Measurements from ENCODE around the gene PDE2A.

PDE2A gene

DNA sequence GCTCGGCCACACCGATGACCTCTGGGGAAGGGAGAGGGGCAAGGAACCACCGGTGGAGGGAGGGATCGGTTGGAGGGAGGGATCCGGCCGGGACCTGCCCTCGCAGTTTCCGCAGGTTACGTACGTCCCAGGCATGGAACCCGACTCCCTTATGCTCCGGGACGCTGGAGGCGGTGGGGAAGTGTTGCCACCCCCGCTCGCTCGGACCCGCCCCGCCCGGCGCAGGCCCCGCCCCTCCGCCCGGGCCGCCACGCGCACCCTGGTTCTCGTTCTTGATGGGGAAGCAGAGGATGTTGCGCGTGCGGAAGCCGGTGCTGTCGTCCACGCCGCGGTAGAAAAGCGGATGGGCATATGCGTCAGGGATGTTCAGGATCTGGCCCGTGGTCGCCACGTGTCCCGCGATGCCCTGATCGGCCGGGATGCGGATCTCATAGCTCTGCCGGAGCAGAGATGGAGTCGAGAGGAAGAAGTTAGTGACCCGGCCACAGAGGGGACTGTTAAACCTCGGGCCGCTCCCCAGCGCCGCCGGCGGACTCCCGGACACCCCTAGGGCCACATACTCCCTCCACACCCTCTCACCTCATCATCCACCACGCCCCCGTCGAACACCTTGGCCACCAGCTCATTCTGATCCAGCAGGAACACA is 89.8 kb downstream of the PDE2A start:
- Histone ChIP-seq H3K9me3 (ENCODE audit: low read depth, low read length) (no peaks in the 10 kb centered on the region), H3K9ac (ENCODE audit: insufficient read length) (no peak overlapping the region), H3K36me3 (ENCODE audit: insufficient read depth, low read length) (no peaks in the 10 kb centered on the region), H3K27ac (no peak overlapping the region), H3K4me3 (no peak overlapping the region)
- no peak for DNase-seq (ENCODE audit: low read depth, low spot score)
- TF ChIP-seq POLR2AphosphoS5 (IDR thresholded peaks at IDR 0.05; ENCODE audit: borderline replicate concordance, low read depth, low read length): no peak
- no peak for TF ChIP-seq EZH2 (IDR thresholded peaks at IDR 0.05)
- no peak for TF ChIP-seq FOXP2 (optimal IDR thresholded peaks at IDR 0.05; ENCODE audit: control extremely low read depth, extremely low read length, insufficient read depth)

DNA sequence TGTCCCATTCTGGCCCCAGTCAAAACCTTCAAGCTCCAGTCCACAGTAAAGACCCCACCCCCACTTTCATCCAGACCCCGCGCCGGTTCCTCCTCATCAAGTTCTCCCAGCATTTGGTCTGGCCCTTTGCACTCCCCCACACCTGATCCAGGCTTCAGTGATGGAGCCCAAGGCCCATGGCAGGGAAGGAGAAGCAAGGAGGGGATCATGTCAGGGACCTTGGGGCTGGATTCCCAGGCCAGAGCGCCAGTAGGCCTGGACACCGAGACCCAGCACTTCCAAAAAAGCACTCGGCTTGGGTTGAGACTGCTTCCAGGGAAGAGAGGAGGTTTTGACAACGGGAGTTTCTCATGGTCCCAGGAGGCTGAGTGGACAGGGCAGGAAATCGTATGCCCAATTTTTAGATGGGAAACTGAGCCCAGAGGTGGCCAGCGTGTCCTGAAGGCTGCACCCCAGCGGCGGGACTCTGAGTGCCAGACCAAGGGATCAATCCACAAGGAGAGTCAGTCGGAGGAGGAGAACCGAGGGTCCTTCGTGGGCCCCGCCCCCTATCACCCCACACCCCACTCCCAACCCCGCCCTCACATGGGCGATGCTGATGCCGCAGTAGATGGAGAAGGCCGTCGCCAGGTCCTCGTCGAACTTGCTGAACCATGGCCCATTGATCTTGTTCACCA is 90.5 kb downstream of the PDE2A start:
- H3K9ac ChIP-seq (ENCODE audit: insufficient read length): no peak overlapping the region
- no peaks in the 10 kb centered on the region for H3K36me3 ChIP-seq (ENCODE audit: insufficient read depth, low read length)
- no peak for DNase-seq (ENCODE audit: low read depth, low spot score)
- no peak overlapping the region for H3K4me3 ChIP-seq
- no peak for TF ChIP-seq FOXP2 (optimal IDR thresholded peaks at IDR 0.05; ENCODE audit: control extremely low read depth, extremely low read length, insufficient read depth)
- TF ChIP-seq POLR2AphosphoS5 (IDR thresholded peaks at IDR 0.05; ENCODE audit: borderline replicate concordance, low read depth, low read length): no peak
- no peak for TF ChIP-seq EZH2 (IDR thresholded peaks at IDR 0.05)
- H3K27ac ChIP-seq: no peak overlapping the region
- H3K9me3 ChIP-seq (ENCODE audit: low read depth, low read length): no peaks in the 10 kb centered on the region

DNA sequence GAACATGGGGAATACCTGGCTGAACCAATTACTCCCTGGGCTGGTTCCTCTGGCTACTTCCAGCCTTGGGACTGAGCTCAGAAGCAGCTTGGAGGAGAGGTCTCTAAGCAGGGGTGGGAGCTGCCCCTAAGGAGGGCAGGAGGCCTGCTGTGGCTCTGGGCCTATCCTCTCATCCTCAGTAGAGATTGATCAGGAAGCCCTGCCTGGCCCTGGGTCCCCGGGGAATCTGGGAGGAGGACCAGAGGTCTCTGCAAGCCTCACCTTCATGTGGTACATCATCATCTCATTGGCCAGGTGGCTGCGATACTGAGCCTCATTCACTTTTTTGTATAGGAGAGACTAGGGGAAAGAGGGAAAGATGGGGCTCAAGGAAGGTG is 91.1 kb downstream of the PDE2A start:
- Histone ChIP-seq H3K4me3 (no peak overlapping the region), H3K9me3 (ENCODE audit: low read depth, low read length) (no peaks in the 10 kb centered on the region), H3K9ac (ENCODE audit: insufficient read length) (no peak overlapping the region), H3K27ac (no peak overlapping the region), H3K36me3 (ENCODE audit: insufficient read depth, low read length) (no peaks in the 10 kb centered on the region)
- TF ChIP-seq POLR2AphosphoS5 (IDR thresholded peaks at IDR 0.05; ENCODE audit: borderline replicate concordance, low read depth, low read length): no peak
- TF ChIP-seq EZH2 (IDR thresholded peaks at IDR 0.05): no peak
- no peak for TF ChIP-seq FOXP2 (optimal IDR thresholded peaks at IDR 0.05; ENCODE audit: control extremely low read depth, extremely low read length, insufficient read depth)
- no peak for DNase-seq (ENCODE audit: low read depth, low spot score)

DNA sequence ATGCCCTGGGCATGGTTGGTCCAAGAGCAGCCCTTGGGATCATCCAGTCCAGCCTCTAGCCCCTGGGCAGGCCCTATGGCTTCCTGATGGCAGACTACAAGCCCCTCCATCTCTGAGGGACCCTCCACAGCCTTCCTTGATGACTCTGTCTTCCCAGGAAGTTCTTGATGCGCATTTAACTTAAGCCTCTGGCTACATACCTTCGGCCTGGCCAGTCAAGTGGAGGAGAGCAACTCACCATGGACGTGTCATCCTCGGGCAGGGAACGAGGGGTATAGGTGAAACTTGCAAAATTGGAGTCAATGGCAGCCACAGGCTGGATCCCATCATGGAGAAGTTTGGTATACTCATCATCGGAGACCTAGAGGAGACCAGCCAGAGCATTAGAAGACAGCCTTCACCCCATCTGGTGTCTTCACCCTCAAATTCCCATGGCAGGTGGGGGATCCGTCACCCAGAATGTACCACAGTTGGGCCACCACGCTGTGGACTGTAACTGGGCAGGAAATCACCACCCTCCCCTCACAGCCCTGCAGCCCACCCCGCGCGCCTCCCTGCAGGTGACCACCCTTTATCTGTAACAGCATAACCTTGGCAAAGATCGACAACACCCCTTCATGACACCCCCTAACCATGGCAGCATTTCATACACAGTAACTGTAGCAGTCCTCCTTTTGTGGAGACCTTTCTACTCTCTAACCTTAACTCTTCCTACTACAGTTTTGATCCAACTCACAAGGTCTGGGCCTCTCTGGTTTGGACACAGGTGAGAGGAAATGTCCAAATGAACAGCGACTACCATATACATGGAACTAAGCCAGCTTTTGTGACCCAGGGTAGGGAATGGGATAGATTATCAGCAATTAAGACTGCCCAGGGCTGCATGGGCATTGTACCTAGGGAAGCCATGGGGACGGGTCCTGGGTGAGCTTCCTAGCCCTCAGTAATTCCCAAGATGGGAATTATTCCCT is 91.7 kb downstream of the PDE2A start:
- no peaks in the 10 kb centered on the region for H3K9me3 ChIP-seq (ENCODE audit: low read depth, low read length)
- H3K27ac ChIP-seq: no peak overlapping the region
- DNase-seq (ENCODE audit: low read depth, low spot score): no peak
- no peaks in the 10 kb centered on the region for H3K36me3 ChIP-seq (ENCODE audit: insufficient read depth, low read length)
- no peak overlapping the region for H3K9ac ChIP-seq (ENCODE audit: insufficient read length)
- TF ChIP-seq EZH2 (IDR thresholded peaks at IDR 0.05) (no peak), POLR2AphosphoS5 (IDR thresholded peaks at IDR 0.05; ENCODE audit: borderline replicate concordance, low read depth, low read length) (no peak), FOXP2 (optimal IDR thresholded peaks at IDR 0.05; ENCODE audit: control extremely low read depth, extremely low read length, insufficient read depth) (no peak)
- no peak overlapping the region for H3K4me3 ChIP-seq

DNA sequence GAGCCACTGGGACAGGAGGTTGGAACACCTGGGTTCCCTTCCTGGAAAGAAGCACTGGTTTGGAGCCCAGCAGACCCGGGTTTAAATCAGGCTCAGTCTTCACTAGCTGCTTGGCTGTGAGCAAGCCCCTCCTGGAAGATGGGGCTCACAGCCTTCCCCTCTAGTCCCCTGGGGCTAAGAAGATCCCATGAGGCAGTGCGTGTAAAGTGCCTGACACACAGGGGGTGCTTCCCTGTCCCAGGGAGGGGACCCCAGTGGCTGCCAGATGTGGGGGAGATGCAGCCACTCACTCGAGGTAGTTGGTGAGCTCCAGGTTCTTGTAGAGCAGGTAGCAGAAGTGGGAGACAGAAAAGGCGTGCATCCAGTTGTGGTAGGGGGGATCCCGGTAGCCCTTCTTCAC is 93.2 kb downstream of the PDE2A start:
- DNase-seq (ENCODE audit: low read depth, low spot score): no peak
- Histone ChIP-seq H3K9ac (ENCODE audit: insufficient read length) (no peak overlapping the region), H3K9me3 (ENCODE audit: low read depth, low read length) (no peaks in the 10 kb centered on the region), H3K4me3 (no peak overlapping the region), H3K36me3 (ENCODE audit: insufficient read depth, low read length) (no peaks in the 10 kb centered on the region), H3K27ac (no peak overlapping the region)
- no peak for TF ChIP-seq EZH2 (IDR thresholded peaks at IDR 0.05)

GRCh38 chr11:72580642-72580950 is 93.6 kb downstream of the PDE2A start:
- no peaks in the 10 kb centered on the region for H3K36me3 ChIP-seq (ENCODE audit: insufficient read depth, low read length)
- TF ChIP-seq POLR2AphosphoS5 (IDR thresholded peaks at IDR 0.05; ENCODE audit: borderline replicate concordance, low read depth, low read length): no peak
- TF ChIP-seq FOXP2 (optimal IDR thresholded peaks at IDR 0.05; ENCODE audit: control extremely low read depth, extremely low read length, insufficient read depth): no peak
- no peak for TF ChIP-seq EZH2 (IDR thresholded peaks at IDR 0.05)
- H3K4me3 ChIP-seq: no peak overlapping the region

DNA sequence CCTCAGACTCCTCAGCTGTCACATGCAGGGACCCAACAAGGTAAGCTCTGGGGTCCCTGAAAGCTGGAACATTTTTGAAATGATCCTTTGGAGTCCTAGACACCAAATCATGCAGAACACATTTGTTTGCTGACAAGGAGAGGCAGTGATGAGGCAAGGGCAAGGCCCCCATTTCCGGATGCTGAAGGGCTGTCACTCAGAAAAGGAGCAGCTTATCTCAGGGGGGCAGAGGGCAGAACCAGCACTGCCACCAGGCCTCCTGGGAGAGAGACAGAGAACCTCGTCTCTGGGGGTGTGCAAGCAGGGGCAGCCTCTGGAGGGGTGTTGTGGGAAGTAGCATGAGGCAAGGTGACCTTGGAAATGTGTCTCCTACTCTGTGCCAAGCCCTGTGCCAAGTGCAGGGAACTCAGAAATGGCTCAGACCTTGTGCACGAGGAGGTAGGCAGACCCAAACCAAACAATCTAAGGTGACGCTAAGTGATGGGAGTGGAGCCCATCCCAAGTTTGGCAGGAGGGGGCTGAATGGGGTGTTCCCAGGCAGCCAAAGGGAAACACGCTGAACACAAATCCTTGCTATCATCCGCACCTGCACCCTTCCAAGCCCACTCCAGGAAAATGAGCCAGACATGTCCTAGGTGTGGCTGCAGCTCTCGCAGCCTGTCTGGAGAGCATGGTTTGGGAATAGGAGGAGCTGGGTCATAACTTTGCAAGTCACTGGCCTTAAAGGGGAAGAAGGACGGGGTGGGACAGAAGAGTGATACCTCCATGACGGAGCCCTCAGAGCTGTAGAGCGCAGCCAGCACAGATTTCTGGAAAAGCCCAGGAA is 94.2 kb downstream of the PDE2A start:
- no peaks in the 10 kb centered on the region for H3K36me3 ChIP-seq (ENCODE audit: insufficient read depth, low read length)
- no peak overlapping the region for H3K4me3 ChIP-seq
- no peak for DNase-seq (ENCODE audit: low read depth, low spot score)

More at GRCh38 chr11:72580642-72580950, 93.6 kb downstream of the PDE2A start:
- Histone ChIP-seq H3K9ac (ENCODE audit: insufficient read length) (no peak overlapping the region), H3K9me3 (ENCODE audit: low read depth, low read length) (no peaks in the 10 kb centered on the region), H3K27ac (no peak overlapping the region)
- no peak for DNase-seq (ENCODE audit: low read depth, low spot score)

More for the DNA sequence above, 94.2 kb downstream of the PDE2A start:
- TF ChIP-seq EZH2 (IDR thresholded peaks at IDR 0.05): no peak
- no peak for TF ChIP-seq POLR2AphosphoS5 (IDR thresholded peaks at IDR 0.05; ENCODE audit: borderline replicate concordance, low read depth, low read length)
- no peak for TF ChIP-seq FOXP2 (optimal IDR thresholded peaks at IDR 0.05; ENCODE audit: control extremely low read depth, extremely low read length, insufficient read depth)
- no peak overlapping the region for H3K9ac ChIP-seq (ENCODE audit: insufficient read length)
- no peaks in the 10 kb centered on the region for H3K9me3 ChIP-seq (ENCODE audit: low read depth, low read length)
- H3K27ac ChIP-seq: no peak overlapping the region
